ENCODE results near the gene SLK. TPM values are rescaled to one million over a fixed set of nuclear protein-coding genes. Genes with fewer than 3 reads are reported as not detected.
A peak's percentile ranks its signal among the peaks of the same experiment; 100 is the strongest.

The SLK gene
- polyA plus RNA-seq, 2 of the 4 experiments (the other 2 are of a cell fraction) = 23.3 to 29.2 TPM

- POLR2A ChIA-PET = no interaction called here
- CTCF ChIA-PET = no interaction called here
- FAIRE-seq = no peak
Measured at GRCh38 chr10:103960103-103960502, 6.8 kb upstream of the SLK start.

DNA sequence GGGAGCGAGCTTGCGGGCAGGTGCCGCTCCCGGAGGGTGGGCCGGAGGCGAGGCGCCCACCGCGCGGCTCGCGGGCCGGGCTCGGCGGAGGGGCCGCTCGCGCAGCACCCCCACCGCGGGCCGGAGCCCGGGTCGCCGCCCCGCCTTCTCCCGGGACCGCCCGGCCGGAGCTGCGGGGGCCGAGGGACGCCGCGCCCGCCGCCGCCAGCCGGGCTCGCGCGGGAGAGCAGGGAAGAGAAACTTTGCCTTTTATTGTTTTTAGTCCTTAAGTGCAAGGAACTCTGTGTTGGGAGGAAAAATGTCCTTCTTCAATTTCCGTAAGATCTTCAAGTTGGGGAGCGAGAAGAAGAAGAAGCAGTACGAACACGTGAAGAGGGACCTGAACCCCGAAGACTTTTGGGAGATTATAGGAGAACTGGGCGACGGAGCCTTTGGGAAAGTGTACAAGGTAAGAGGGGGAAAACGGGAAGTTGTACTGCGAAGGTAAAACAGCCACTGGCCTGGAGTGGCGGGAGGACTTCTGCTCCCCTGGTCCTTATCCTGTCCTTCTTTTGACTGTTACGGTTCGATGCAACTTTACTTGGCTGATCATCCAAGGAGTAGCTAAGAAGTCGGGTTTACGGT lies 620 bp downstream of the SLK start:
- ChIA-PET CTCF (interaction anchor here (0.6 to 1.0 kb wide), 3 partner anchors 10 to 77 kb away, joined by 3 to 5 read pairs (median 4); no protein-coding TSS in a partner anchor), POLR2A (interaction anchor here (0.9 to 1.6 kb wide), 3 partner anchors 59 to 288 kb away, joined by 4 to 8 read pairs (median 5); partner anchors contain the start of gene SFR1)
- peak overlapping the region; percentile 97 to 98 for H3K27ac ChIP-seq
- FAIRE-seq (peak; percentile 65), ATAC-seq (peak; percentile 29 to 72), DNase-seq (ENCODE audit: low read depth in 1 of 2, low spot score in 1 of 2) (peak; percentile 36 to 39)
- H3K4me3 ChIP-seq = peak overlapping the region; percentile 95
- WGBS (ENCODE audit: missing lambda C conversion rate) = under 1% methylated on average over 30 of the region's 55 CpGs
- no peaks in the 10 kb centered on the region for H3K9me3 ChIP-seq
- TF ChIP-seq EHF (CRISPR knock-in tag; IDR thresholded peaks at IDR 0.05) = no peak
- TF ChIP-seq, protein P1, sequence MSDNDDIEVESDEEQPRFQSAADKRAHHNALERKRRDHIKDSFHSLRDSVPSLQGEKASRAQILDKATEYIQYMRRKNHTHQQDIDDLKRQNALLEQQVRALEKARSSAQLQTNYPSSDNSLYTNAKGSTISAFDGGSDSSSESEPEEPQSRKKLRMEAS (IDR thresholded peaks at IDR 0.05) = peak; percentile 48; the same call in 1 of the 2 replicates
- TF ChIP-seq E2F6 (IDR thresholded peaks at IDR 0.05; ENCODE audit: borderline replicate concordance, low read depth) = peak; percentile 47; the same call in 1 of the 2 replicates
- H3K4me1 ChIP-seq = peaks cover 26% of the 10 kb centered on the region
- peak overlapping the region; percentile 71 for H3K4me2 ChIP-seq

More at GRCh38 chr10:103960103-103960502, 6.8 kb upstream of the SLK start:
- ATAC-seq (no peak), DNase-seq (ENCODE audit: low read depth in 1 of 2, low spot score in 1 of 2) (no peak)
- 61% methylated on average over 3 of the region's 3 CpGs for WGBS (ENCODE audit: missing lambda C conversion rate)
- Histone ChIP-seq H3K4me3 (no peak overlapping the region), H3K4me2 (no peak overlapping the region), H3K27ac (no peak overlapping the region), H3K9me3 (no peaks in the 10 kb centered on the region), H3K4me1 (no peaks in the 10 kb centered on the region)
- TF ChIP-seq JUNB (IDR thresholded peaks at IDR 0.05) (no peak), ZC3H11A (IDR thresholded peaks at IDR 0.05) (no peak), TFCP2L1 (CRISPR knock-in tag; IDR thresholded peaks at IDR 0.05) (no peak), ESRRA (IDR thresholded peaks at IDR 0.05; ENCODE audit: borderline replicate concordance, low read length) (no peak), ZFP36 (IDR thresholded peaks at IDR 0.05; ENCODE audit: borderline replicate concordance, partially characterized antibody) (no peak), JUN (IDR thresholded peaks at IDR 0.05) (no peak), NFE2L2 (conservative IDR thresholded peaks at IDR 0.05; ENCODE audit: low read length) (no peak), RARB (CRISPR knock-in tag; IDR thresholded peaks at IDR 0.05) (no peak), ZSCAN20 (CRISPR knock-in tag; IDR thresholded peaks at IDR 0.05) (no peak), RFX5 (IDR thresholded peaks at IDR 0.05) (no peak), CBX8 (IDR thresholded peaks at IDR 0.05) (no peak), FOSL2 (IDR thresholded peaks at IDR 0.05) (no peak), FOSL2 (CRISPR knock-in tag; IDR thresholded peaks at IDR 0.05) (no peak), HOXA7 (CRISPR knock-in tag; IDR thresholded peaks at IDR 0.05) (no peak), HDAC2 (IDR thresholded peaks at IDR 0.05) (no peak)
- TF ChIP-seq, protein P2, sequence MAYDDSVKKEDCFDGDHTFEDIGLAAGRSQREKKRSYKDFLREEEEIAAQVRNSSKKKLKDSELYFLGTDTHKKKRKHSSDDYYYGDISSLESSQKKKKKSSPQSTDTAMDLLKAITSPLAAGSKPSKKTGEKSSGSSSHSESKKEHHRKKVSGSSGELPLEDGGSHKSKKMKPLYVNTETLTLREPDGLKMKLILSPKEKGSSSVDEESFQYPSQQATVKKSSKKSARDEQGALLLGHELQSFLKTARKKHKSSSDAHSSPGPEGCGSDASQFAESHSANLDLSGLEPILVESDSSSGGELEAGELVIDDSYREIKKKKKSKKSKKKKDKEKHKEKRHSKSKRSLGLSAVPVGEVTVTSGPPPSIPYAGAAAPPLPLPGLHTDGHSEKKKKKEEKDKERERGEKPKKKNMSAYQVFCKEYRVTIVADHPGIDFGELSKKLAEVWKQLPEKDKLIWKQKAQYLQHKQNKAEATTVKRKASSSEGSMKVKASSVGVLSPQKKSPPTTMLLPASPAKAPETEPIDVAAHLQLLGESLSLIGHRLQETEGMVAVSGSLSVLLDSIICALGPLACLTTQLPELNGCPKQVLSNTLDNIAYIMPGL (CRISPR knock-in tag; IDR thresholded peaks at IDR 0.05; ENCODE audit: borderline replicate concordance) = no peak
- TF ChIP-seq, protein P3, sequence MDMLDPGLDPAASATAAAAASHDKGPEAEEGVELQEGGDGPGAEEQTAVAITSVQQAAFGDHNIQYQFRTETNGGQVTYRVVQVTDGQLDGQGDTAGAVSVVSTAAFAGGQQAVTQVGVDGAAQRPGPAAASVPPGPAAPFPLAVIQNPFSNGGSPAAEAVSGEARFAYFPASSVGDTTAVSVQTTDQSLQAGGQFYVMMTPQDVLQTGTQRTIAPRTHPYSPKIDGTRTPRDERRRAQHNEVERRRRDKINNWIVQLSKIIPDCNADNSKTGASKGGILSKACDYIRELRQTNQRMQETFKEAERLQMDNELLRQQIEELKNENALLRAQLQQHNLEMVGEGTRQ (IDR thresholded peaks at IDR 0.05) = no peak

Data from A549 (cell line).